HUES64 (cell line): ENCODE results near the gene FAAP100.

Experiments used
- H3K27ac ChIP-seq: 2 replicates; pipeline ENCODE4 v1.7.0; 2013; ENCODE audit warnings: low read depth, low read length, inconsistent platforms
- H3K27me3 ChIP-seq: 2 replicates; pipeline ENCODE4 v1.6.1; 2013; ENCODE audit warnings: mild to moderate bottlenecking, low read length; ENCODE audit not compliant: insufficient read depth
- H3K36me3 ChIP-seq: 2 replicates; pipeline ENCODE4 v1.6.1; 2013; ENCODE audit warnings: mild to moderate bottlenecking, low read length; ENCODE audit not compliant: insufficient read depth
- H3K4me1 ChIP-seq: 2 replicates; pipeline ENCODE4 v1.6.1; 2013; ENCODE audit warnings: mild to moderate bottlenecking, low read length, moderate library complexity; ENCODE audit not compliant: insufficient read depth
- H3K4me3 ChIP-seq: 2 replicates; pipeline ENCODE4 v1.5.1; 2013; ENCODE audit warnings: mild to moderate bottlenecking, low read length, moderate library complexity
- H3K9ac ChIP-seq: 2 replicates; pipeline ENCODE4 v1.6.1; 2013; ENCODE audit warnings: mild to moderate bottlenecking, low read depth, low read length
- H3K9me3 ChIP-seq: 2 replicates; pipeline ENCODE4 v1.6.1; 2013; ENCODE audit warnings: low read depth, low read length; ENCODE audit not compliant: insufficient read depth
- WGBS: fragments of 150-250, 120-280 bp; methylation state at CpG from one replicate; pipeline ENCODE4 v1.1.7; 2013; ENCODE audit warnings: missing lambda C conversion rate; 5-methylcytosine and 5-hydroxymethylcytosine counted together

Gene FAAP100

DNA sequence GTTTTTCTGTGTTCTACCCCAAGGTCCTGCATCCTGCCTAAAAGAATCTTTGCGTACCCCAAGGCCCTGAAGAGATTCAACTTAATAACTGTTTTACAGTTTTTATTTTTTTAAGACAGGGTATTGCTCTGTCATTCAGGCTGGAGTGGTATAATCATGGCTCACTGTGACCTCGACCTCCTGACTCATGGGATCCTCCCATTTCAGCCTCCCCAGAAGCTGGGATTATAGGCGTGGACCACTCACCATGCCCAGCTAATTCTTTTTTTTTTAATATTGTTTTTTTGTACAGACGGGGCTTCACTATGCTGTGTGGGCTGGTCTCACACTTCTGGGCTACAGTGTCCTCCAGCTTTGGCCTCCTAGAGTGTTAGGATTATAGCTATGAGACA lies 9.3 kb upstream of the FAAP100 start:
- no peak overlapping the region for H3K27ac ChIP-seq
- H3K4me3 ChIP-seq, result no peak overlapping the region
- H3K9me3 ChIP-seq, result no peaks in the 10 kb centered on the region
- WGBS, result 100% methylated on average over 3 of the region's 4 CpGs
- no peaks in the 10 kb centered on the region for H3K4me1 ChIP-seq
- peaks cover 78% of the 10 kb centered on the region for H3K36me3 ChIP-seq
- H3K9ac ChIP-seq, result no peak overlapping the region
- H3K27me3 ChIP-seq, result no peaks in the 10 kb centered on the region

DNA sequence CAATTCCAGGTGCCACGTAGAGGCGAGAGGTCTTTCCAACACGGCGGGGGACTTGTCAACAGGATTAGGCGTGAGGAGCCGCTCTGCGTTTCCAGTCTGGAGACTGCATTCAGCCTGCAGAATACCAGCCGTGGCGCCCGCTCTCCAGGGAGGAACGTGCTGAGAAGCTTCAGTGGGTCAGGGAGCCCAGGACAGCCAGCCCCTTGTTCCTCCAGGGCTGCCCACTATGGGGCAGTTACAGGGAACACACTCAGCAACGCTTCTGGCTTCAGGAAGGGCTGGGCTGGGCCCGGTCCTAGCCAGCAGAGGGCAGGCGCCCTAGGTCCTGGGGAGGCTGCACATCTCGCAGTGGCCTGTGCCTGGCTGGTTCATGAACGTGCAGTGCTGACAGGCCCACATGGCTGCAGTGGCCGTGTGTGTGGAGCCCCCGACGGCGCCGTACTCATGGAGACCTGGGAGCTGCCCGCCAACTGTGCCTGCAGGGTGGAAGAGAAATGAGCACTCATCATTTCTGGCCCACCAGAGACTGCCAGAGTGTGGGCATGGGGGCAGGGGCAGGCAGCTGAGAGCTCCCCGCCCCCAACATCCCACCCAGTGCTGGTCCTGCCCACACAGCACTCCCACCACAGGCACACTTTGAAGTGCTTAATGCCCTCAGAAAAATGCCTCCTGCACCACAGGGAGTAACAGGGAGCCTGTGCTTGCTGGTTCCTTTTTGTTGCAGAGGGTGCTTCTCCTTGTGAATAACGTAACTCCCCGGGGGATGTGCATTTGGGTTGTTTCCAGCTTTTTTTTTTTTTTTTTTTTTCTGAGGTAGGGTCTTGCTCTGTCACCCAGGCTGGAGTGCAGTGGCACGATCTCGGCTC lies 7.0 kb upstream of the FAAP100 start:
- H3K27me3 ChIP-seq, result no peaks in the 10 kb centered on the region
- H3K27ac ChIP-seq, result no peak overlapping the region
- H3K4me1 ChIP-seq, result no peaks in the 10 kb centered on the region
- H3K9ac ChIP-seq, result no peak overlapping the region
- H3K9me3 ChIP-seq, result no peaks in the 10 kb centered on the region
- WGBS, result 80% methylated on average over 27 of the region's 27 CpGs
- H3K36me3 ChIP-seq, result peaks cover 55% of the 10 kb centered on the region
- H3K4me3 ChIP-seq, result no peak overlapping the region

DNA sequence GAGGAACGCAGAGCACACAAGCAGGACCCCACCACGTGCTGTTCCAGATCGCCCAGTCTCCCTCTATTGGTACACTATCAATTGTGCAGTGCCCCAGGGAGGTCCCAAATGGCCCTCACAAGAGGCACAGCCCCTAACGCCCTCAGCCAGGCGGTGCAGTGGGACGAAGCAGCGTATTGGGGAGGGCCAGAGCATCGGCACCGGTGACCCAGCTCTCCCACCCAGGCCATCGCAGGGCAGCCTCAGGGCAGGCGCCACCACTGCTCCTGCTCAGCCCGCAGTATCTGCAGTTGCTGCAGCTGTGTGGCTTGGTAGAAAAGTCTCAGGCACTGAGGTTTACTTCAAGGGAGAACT lies 5.9 kb upstream of the FAAP100 start:
- H3K27ac ChIP-seq, result no peak overlapping the region
- WGBS, result 96% methylated on average over 12 of the region's 12 CpGs
- no peaks in the 10 kb centered on the region for H3K9me3 ChIP-seq
- peaks cover 7% of the 10 kb centered on the region; the same call in 1 of the 2 replicates for H3K4me1 ChIP-seq
- H3K4me3 ChIP-seq, result no peak overlapping the region
- H3K27me3 ChIP-seq, result no peaks in the 10 kb centered on the region
- no peak overlapping the region for H3K9ac ChIP-seq
- peaks cover 44% of the 10 kb centered on the region for H3K36me3 ChIP-seq

DNA sequence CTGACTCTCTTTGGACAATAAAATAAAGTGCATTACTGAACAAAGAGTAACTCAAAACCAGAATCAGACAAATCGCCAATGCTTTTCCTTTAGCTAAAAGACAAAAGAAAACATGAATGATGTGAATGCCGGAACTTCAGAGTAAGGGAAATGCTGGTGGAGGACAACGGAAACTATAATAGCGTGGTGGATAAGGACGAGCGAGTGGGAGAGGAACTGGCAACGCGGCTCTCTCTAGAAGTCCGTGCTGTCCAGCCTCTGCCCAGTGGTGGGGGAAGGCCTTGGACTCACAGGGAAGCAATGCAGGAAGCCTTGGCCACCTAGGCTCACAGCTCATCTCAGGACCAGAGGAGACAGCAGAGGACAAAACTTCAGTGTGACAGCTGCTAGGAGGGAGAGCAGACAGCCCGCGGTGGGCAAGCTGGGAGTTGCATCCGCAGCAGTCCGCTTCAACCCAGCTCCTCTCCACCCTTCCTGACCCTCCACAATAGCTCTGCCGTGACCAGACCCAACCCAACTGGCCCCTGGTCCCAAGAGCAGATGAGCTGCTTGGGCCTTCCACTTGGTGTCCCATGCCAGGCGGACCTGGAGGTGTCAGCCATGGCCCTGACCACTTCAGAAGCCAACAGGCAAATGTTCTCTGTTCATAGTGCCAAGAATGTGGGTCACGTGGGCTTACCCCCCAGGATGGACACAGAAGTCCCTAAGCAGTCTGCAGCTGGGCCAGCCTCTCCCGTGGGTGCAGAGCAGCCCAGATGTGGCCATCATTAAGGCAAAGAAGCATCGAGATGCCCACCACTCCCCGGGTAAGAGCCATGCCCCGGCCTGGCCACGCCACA lies 5.3 kb upstream of the FAAP100 start:
- 95% methylated on average over 21 of the region's 21 CpGs for WGBS
- H3K36me3 ChIP-seq, result peaks cover 39% of the 10 kb centered on the region
- no peak overlapping the region for H3K9ac ChIP-seq
- peaks cover 7% of the 10 kb centered on the region; the same call in 1 of the 2 replicates for H3K4me1 ChIP-seq
- no peak overlapping the region for H3K27ac ChIP-seq
- no peak overlapping the region for H3K4me3 ChIP-seq
- no peaks in the 10 kb centered on the region for H3K27me3 ChIP-seq
- H3K9me3 ChIP-seq, result no peaks in the 10 kb centered on the region

DNA sequence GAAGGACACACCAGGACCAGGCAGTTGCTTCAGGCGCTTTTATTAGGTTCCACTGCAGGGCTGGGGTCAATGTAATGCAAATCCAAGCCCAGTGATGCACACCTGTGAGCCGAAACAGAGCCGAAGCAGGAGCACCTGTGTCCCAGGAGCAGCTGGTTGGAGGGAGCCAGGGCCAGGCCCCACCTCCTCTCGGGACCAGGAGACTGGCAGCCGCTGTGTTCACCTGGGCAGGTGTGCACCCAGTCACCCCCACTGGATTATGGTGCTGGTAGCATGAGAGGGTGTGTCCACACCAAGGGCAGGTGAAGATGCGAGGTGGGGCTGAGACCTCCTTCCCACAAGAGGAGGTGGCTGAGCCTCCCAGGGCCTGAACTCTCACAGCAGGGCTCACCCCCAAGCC lies 4.7 kb upstream of the FAAP100 start:
- WGBS, result 96% methylated on average over 6 of the region's 6 CpGs
- Histone ChIP-seq H3K9me3 (no peaks in the 10 kb centered on the region), H3K4me3 (no peak overlapping the region), H3K9ac (no peak overlapping the region), H3K27ac (no peak overlapping the region), H3K4me1 (peaks cover 7% of the 10 kb centered on the region; the same call in 1 of the 2 replicates), H3K27me3 (no peaks in the 10 kb centered on the region), H3K36me3 (peaks cover 34% of the 10 kb centered on the region)

DNA sequence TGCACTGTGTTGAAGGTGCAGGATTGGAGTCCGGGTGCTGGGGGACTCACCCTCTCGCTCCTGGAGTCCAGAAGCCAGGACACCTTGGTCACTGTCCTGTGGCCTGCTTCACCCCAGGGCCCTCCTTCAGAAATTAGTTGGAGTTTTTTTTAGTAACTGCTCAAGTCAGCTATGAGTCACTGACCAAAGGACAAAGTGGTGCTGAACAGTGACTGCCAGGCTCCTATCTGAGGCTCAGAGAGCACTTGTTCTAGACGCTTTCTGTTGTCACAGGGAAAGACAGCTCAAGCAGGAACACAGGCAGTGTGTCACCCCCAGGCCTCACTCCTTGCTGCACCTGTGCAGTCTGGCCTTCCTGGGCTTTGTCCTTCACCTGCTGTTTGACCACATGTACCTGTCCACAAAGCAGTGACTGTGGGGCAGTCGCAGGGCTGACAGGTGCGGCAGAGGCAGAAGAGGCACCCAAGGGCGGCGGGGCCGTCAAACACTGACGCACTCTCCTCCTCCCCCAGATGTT lies 4.1 kb upstream of the FAAP100 start:
- Histone ChIP-seq H3K4me1 (peaks cover 7% of the 10 kb centered on the region; the same call in 1 of the 2 replicates), H3K27ac (no peak overlapping the region), H3K4me3 (no peak overlapping the region), H3K27me3 (no peaks in the 10 kb centered on the region), H3K9me3 (no peaks in the 10 kb centered on the region), H3K36me3 (peaks cover 28% of the 10 kb centered on the region), H3K9ac (no peak overlapping the region)
- 94% methylated on average over 9 of the region's 9 CpGs for WGBS

DNA sequence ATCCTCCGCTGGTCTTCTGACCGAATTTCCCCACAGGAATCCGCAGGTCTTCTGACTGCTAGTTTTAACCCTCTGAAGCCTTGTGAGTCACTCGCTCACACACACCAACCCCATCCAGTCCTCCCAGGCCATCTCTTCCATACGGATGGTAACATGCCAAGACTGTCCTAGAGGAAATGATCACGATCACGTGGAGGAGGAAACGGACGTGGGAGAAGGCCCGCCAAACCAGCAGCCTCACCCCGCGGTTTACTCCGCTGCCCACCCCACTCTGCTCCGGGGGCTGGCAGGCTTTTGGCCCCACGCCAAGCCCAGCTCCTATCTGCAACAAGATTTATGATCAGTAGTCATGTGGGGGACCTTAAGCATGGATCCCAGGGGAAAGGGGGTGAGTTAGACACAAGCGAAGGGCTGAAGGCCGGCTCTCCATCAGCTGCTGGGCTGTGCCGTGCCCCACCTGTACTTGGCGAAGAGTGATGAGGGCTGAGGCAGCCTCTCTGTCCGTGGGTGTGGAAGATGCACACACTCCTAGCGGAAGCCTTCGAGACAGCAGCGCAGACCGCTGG lies 1.5 kb upstream of the FAAP100 start:
- no peaks in the 10 kb centered on the region for H3K9me3 ChIP-seq
- WGBS, result 66% methylated on average over 24 of the region's 24 CpGs
- no peaks in the 10 kb centered on the region for H3K27me3 ChIP-seq
- H3K4me3 ChIP-seq, result peak overlapping the region; percentile 98
- peak overlapping the region; percentile 61 for H3K9ac ChIP-seq
- peak overlapping the region; percentile 81; the same call in 1 of the 2 replicates for H3K27ac ChIP-seq
- H3K36me3 ChIP-seq, result peaks cover 34% of the 10 kb centered on the region
- H3K4me1 ChIP-seq, result peaks cover 7% of the 10 kb centered on the region; the same call in 1 of the 2 replicates

DNA sequence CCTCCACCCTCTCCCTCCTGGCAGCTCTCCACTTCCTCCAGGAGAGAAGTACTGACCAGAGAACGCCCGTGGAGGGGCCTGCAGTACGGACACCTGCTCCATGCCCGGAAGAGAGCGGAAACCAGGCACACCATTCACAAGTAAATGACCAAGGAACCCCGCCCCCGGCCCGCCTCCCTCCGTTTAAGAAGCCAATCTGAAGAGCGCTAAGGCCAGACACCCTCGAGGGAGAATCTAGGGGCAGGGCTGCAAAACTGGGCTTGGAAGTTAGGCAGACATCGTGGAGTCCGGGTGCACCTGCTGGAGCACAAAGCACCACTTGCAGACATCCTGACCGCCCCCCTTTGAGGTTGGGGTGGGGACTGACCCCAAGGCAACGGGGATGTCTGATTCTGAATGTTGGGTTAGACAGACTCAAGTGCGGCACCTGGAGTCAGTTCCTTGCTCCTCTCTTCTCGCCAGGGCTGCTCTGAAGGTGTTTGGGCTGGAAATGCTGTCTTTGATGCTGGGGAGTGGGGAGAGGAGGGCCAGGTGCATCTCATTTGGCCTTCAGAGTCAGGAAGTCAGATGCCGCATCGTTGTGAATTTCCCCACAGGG lies 964 bp upstream of the FAAP100 start:
- H3K27me3 ChIP-seq, result no peaks in the 10 kb centered on the region
- WGBS, result 2% methylated on average over 18 of the region's 19 CpGs
- H3K27ac ChIP-seq, result peak overlapping the region; percentile 81
- peaks cover 7% of the 10 kb centered on the region; the same call in 1 of the 2 replicates for H3K4me1 ChIP-seq
- H3K4me3 ChIP-seq, result peak overlapping the region; percentile 98
- H3K36me3 ChIP-seq, result peaks cover 33% of the 10 kb centered on the region
- no peaks in the 10 kb centered on the region for H3K9me3 ChIP-seq
- peak overlapping the region; percentile 82 for H3K9ac ChIP-seq

DNA sequence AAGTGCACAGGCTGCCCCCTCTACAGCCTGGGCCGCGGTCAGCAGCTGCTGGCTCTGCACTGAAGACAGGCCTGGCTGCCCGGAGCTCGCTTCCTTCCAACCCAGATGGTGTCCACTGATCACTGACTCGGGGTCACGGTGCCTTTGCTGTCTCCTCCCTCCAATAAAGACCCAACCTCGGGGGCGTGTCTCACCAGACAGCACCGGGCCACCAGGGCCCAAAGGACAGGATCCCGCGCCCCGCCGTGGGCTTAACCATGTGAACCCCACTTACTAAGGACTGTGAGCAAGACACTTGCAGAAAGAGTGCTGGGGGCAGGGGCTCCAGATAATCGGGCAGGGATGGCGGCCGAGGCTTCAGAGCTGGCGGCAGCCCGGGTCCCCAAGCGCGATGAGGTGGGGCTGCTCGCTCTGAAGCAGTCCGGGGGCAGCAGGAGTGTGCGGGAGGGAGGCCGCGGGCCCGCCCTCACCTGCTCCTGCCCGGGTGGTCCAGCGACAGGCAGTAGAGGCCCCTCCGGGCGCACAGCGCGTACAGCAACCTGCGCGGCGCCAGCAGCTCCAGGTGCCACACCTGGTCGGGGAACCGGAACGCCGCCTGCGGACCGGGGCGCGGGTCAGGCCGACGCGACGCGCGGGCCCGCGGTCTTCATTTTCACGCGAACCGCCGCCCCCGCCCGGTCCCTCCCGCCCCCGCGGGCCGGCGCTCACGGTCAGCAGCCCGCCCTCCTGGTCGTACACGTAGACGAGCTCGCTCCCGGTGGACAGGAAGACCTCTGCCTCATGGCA lies 502 bp downstream of the FAAP100 start:
- H3K4me1 ChIP-seq, result peaks cover 7% of the 10 kb centered on the region; the same call in 1 of the 2 replicates
- H3K27me3 ChIP-seq, result no peaks in the 10 kb centered on the region
- H3K9me3 ChIP-seq, result no peaks in the 10 kb centered on the region
- peak overlapping the region; percentile 98 for H3K4me3 ChIP-seq
- 5% methylated on average over 69 of the region's 69 CpGs for WGBS
- H3K36me3 ChIP-seq, result peaks cover 39% of the 10 kb centered on the region
- peak overlapping the region; percentile 82 for H3K9ac ChIP-seq
- peak overlapping the region; percentile 62; the same call in 1 of the 2 replicates for H3K27ac ChIP-seq

DNA sequence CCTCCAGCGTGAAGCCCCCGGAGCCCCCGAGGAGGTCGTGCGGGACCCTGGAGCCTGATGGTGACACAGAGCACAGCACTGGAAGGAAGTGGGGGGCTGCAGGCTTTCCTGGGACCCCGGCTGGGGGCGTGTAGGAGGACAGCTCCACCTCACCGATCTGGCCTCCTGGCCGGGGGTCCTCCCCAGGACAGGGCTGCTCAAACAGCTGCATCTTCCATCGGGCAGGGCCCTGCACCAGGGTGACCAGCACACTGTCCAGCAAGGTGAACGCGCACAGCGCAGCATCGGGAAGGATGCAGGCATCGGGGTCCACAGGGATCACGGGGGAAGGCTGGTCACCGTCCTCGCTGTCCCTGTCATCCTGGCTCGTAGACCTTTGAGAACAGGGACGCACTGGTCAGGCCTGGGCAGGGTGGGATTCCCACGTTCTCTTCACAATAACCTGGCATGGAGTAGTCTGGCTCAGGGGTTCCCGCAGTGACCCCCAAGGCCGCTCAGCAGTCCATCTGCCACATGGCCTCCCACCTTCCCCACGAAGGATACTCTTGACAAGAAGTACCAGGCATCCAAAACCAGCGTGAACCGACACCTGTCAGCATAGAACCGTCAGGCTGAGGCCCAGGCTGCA lies 1.2 kb downstream of the FAAP100 start:
- Histone ChIP-seq H3K27ac (no peak overlapping the region), H3K27me3 (no peaks in the 10 kb centered on the region), H3K4me1 (peaks cover 7% of the 10 kb centered on the region; the same call in 1 of the 2 replicates), H3K9me3 (no peaks in the 10 kb centered on the region), H3K4me3 (peak overlapping the region; percentile 98), H3K36me3 (peaks cover 46% of the 10 kb centered on the region), H3K9ac (no peak overlapping the region)
- 91% methylated on average over 27 of the region's 27 CpGs for WGBS
